Stimulated activated CD8-positive, alpha-beta memory T cell treated with anti-CD3 and anti-CD28 coated beads, Interleukin-12 subunit alpha, Interleukin-12 subunit beta, amount 100 ng/mL, for 4 hours (primary cell): ENCODE data around the gene RFLNA.
"Not testable (repeated sequence)": the region's sequence is repeated elsewhere in the genome, so short reads cannot be mapped to it uniquely, and the experiment has no call there.

Experiments used
- DNase-seq: peaks from one replicate; pipeline ENCODE4 v3.0.0-alpha.2; 2020; ENCODE audit warnings: low read depth

Gene RFLNA

DNA sequence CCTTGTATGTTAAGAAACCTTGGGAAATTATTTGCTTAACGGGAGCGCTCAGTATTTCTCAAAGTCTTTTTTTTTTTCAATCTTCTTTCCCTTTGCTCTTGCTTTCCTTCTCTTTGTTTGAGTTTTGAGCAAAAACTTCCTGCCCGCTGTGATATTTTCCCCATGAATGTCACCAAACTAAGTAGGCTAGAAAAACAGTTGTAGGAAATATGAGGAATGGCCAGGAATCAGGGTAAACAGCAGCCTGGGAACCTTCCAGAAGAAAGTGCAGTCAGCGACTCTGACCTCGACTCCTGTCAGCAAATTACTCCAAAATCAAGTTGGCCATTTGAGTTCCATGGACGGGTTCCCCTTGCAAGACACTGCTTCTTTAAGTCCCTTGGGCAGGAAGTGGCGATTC is 11.6 kb upstream of the RFLNA start:
- no peak for DNase-seq

DNA sequence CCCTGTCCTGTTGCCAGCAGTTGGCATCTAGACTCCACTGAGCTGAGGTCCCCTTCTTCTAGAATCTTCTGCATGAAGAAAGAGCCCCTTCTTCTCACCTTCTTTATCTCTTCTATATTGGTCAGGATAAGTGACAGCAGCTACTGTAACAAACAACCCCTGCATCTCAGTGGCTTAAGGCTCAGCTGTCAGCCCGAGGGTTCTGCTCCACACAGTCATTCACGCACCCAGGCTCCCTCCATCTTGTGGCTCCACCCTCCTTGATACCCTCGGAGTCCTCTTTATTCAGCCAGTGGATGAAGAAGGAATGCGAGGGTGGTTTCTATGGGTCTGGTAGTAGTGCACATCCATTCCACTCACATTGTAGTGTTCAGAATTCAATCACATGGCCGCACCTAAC is 10.5 kb upstream of the RFLNA start:
- DNase-seq = no peak

DNA sequence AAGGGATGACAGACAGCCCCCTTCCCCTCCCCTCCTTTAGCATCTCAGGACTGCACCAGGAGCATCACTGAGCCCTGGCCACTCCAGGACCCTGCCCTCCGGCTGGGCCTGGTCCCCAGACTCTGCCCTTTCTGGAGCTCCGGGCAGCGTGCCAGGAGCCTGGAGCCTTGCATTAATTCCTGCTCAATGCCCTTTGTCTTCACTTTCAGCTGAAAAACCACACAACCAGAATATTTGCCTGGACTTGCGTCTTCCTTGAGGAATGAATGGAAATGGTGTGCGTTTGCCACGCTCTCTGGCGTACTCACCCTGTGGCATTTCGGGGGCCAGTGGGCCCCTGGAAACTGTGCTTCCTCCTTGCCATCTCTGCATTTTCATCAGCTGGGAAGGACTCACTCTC is 8.5 kb upstream of the RFLNA start:
- DNase-seq = no peak

DNA sequence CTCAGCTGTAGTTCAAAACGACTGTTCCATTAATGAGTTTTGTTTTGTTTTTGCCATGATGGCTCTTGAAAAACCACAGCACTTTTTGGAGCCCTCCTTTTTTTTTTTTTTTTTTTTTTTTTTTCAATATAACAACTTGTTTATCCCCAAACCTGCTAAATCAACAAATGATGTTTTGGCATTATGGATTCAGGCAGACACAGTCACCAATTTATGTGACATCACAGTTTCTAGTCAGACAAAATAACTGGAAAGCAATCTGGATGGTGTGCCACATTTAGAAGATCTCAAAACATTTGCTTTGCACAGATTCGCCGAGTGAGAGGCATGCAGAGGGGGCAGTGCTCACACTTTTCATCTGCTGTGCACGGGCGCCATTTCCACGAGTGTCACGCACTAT is 7.9 kb upstream of the RFLNA start:
- DNase-seq = no peak

DNA sequence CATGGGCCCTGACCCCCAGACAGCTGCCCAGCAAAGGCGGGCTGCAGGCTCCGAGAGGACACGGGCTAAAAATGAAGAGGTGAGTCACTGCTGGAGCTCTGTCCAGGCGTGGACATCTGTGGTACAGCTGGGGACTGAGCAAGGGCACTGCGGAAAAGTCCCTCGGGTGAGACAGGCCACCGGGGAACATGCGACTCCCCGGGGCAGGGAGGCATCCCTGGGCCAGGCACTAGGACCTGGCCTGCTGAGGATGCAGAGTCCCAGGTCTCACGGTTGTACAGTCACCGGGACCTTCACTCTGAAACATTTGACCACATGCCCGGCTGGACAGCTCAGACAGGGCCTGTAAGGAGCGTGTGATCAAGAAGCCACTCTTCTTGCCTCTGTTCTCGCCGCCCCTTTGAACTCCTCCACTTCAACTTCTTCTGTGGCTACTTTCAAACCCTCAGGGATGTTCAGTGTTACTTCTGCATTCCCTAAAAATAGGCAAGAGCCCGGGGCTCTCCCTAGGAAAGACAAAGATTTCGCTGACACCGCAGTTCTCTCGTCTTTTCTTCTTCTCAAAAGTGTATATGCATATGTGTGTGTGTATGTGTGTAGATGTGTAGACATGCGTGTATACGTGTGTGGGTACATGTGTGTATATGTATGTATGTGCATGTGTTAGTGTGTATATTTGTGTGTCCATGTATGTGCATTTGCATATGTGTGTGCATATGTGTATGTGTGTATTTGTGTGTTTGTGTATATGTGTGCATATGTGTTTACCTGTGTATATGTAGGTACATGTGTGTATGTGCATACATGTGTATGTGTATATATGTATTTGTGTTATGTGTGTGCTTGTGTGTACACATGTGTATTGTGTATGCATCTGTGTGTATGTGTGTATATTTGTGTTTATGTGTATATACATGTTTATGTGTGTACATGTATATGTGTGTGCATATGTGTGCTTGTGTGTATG is 5.0 kb upstream of the RFLNA start:
- DNase-seq = no peak

DNA sequence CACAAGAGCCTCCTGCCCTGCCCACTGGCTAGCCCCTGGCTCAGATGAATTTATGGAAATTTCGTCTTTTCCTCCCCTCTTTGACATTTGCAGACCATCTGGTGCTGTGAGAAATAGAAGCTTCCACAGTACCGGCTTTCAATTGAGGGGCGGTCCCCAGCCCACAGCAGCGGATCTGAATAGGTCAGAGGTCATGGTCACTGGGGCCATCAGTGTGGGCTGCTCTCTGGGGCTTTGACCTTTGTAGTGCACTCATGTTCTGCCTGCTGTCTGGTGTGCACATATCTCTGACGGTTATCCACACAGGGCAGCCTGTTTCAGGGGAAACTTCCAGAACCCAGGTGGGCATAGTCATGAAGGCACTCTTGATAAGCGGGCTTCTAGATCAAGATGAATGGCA is 2.5 kb upstream of the RFLNA start:
- DNase-seq = no peak

DNA sequence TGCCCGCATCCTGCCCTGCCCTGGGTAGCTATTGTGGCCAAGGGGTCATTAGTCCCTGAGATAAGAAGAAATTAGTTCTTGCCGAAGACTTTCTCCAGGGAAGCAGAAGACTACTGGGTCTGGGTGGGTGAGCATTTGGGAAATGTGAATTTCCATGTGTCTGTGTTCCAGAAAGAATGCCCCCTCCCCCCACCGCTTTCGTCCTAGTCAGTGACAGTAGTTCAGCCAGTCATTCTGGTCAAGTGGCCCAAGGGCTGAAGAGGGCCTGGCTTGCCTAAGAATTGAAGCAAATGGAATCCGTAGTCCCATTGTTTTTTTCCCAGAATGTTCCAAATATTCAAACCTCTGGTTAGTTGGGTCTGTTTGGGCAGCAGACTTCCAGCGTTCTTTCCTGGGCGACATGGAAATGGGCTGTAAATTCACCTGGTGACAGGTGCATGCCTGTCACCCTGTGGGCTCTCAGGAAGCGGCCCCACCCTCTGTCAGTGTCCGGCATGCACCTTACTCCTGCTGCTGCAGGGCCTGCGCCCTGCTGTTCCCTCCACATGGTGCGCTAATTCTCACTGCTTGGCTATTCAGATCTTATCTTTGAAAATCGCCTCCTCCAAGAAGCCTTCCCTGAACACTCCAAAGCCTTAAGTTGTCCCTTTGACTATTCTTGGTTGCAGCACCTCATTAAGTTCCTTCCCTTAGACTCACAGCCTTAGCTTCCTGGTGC is 1.4 kb upstream of the RFLNA start:
- DNase-seq = no peak

DNA sequence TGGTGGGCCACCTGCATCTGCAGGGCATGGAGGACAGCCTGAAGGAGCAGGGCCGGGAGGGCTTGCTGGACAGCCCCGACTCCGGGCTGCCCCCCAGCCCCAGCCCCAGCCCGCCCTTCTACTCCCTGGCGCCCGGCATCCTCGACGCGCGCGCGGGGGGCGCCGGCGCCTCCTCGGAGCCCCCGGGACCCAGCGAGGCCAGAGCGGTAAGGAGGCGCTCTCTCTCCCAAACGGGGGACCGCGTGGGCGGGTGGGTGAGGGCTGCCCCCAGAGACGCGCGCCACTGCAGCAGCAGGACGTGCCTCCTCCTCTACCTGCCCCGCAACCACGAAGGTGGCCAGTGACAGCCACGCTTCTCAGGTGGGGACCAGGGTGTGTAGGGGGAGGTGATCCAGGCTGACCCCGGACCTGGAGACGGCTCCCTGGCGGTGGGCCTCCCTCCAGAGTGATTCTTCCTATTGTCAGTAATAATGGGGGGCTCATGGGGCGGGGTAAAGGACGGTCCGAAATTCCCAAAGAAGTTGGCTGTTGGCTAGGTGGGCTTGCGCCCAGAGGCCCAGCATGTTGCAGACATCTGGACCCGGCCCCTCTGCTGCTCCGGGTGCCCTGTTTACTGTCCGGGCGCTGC is 652 bp downstream of the RFLNA start:
- no peak for DNase-seq

DNA sequence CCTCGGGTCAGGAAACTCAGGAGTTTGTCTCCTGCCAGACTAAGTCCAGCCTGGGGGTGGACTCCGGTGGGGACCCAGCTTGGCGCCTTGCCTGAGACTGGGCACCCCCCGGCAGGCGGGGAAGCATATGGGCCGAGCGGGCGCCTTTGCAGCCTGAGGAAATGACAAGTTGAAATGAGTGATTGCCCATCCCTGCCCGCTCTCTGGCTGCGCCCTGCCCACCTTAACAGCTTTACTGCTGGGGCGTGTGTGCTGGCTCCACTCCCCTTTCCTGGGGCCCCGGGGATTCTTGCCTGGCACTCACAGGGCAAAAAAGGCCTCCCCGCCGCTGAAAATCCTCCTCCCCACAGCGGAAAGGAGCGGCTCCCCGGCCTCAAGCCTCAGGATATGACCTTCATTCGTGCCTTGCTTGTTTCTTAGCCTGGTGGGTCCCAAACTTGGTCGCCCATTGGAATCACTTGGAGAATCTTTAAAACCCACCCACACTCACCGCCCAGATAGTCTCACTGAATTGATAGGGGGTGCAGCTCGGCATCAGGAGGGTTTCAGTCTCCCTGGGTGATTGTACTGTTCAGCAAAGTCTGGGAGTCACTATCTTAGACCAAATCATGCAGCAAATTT is 1.5 kb downstream of the RFLNA start:
- DNase-seq = no peak

DNA sequence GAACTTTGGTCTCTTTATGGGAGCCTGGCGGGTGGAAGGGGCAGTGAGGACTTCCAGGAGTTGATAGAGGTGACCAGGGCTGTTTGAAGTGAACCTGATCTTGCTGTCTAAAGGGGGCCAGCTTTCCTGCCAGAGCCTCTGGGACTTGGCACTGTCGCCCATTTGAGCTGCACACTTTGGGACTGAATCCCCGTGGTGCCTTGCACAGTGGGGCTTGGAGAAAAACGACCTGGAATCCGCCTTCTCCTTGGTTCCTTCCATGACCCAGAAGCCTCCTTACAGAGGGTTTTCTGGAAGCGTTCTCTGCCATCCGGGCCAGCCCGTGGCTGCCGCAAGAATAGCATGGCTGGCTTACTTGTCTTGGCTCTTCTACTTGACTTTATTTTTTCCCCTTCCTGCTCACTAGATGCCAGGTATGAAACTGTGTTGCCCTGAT is 2.0 kb downstream of the RFLNA start:
- no peak for DNase-seq

DNA sequence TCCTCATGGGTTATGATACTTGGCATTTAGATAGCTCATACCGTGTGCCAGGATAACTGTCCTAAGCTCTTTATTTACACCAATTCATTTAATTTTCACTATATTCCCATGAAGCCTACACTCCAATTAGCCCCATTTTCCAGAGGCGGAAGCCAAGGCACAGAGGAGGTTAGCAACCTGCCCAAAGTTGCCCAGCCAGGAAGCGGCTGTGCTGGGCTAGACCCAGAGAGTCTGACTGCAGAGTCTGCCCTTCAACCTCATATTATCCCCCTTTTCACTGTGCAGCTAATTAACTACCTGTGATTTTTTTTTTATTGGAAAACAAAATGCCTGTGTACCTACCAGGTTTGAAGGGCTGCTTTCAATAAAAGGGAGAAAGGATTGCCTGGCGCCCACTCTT is 2.5 kb downstream of the RFLNA start:
- no peak for DNase-seq

DNA sequence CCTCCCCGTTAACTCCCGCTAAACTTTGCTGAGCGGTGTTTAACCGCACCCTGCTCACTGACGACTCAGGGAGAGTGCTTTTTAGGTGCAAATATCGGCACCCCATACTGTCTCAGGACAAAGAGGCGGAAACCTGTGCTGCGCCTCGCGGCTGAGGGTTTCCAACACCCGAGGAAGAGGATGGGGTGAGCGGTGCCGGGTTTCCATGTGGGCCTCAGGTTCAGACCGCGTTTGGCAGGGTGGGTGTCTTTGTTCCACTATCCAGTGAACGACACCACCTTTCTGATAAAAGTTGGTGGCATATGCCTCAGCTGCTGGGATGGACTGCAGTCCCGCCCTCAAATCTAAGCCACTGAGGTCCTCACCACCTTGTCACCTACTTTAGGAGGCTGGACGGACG is 3.0 kb downstream of the RFLNA start:
- no peak for DNase-seq

DNA sequence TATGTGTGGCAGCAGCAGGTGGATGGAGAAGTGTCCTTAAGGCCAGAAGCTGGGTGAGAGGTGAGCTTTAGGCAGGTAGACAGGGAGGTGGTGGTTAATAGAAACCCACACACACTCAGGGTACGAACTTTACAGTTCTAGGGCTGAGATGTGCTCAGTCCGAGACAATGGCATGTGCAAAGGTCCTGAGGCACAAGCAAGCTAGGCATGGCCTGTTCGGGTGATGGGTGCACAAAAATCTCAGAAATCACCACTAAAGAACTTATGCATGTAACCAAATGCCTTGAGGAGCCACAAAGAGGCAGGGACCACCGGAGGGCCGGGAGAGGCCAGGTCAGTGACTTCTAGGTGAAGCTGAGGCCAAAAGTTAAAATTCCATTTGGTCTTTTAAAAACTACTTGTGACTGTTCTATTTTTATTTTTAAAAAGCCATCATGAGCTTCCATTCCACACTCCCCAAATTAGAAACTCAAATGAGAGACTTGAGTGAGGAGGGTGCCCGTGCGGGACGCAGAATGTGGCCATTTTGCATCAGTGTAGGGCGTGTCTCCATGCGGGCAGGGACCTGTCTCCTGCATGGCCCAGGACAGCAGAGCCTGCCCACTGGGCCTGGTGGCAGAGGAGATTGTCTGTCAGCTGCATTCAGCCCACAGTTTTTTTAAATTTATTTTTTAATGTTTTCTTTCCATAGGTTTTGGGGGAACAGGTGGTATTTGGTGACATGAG is 4.0 kb downstream of the RFLNA start:
- no peak for DNase-seq

DNA sequence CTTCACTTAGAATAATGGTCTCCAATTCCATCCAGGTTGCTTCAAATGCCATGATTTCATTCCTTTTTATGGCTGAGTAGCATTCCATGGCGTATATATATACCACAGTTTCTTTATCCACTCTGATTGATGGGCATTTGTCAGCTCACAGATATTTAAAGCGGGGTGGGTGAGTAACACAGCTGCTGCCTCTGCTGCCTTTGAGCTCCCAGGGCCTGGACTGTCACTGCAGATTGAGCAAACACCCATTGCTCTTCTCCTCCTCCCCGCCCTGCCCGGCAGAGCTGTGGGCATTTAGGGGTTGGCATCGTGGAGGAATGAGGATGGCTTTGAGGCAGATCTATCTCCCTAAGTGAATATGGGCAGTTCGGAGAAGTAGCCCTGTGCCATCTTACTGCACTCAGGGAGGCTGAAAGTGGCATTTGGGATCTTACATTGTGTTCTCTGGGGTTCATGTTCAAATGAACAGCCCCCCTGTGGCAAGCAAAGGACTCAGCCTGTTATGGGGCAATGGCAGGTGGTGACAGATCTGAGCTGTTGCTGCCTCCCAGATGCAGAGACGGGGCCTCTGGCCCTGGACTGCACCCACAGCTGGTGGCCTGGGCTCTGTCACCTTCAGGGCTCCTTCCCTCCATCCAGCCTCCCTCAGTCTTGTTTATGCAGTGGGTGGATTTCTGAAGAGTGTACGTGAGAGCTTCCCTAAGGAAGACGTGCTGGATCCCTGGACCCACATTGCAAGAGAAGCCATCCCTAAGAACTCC is 4.9 kb downstream of the RFLNA start:
- no peak for DNase-seq

DNA sequence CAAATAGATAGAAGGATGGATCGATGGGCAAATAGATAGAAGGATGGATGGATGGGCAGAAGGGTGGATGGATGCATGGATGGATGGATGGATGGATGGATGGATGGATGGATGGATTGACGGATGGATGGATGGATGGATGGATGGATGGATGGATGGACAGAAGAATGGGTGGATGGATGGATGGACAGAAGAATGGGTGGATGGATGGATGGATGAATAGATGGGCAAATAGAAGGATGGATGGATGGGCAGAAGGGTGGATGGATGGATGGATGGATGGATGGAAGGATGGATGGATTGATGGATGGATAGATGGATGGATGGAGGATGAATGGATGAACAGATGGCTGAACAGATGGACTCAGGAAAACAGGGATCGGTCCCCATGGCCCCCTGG is 5.8 kb downstream of the RFLNA start:
- DNase-seq = not testable (repeated sequence)

DNA sequence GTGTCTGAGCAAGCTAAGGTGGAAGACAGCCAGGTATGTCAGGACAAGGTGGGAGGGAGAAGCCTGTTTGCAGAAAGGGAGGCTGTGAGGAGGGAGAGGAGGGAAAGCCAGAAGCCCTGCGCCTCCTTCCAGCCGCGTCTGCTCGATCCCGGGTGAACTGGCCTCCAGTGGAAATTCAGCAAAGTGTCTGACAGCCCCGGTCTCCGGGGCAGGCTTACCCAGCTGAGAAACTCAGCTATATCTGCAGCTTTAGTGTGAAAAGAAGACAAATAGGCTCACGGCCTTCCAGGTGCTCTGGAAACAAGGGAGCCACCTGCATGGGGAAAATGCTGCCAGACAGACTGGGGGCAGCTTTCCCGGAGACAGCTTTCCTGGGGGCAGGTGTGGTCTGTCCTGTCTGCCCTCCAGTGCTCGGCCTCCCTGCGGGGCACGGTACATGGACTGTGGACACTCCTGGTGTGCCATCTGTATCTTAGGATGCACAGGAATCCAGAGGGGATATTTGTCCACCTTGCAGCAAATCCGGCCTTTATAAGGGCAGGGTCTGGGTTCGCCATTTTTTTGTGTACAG is 6.3 kb downstream of the RFLNA start:
- no peak for DNase-seq

DNA sequence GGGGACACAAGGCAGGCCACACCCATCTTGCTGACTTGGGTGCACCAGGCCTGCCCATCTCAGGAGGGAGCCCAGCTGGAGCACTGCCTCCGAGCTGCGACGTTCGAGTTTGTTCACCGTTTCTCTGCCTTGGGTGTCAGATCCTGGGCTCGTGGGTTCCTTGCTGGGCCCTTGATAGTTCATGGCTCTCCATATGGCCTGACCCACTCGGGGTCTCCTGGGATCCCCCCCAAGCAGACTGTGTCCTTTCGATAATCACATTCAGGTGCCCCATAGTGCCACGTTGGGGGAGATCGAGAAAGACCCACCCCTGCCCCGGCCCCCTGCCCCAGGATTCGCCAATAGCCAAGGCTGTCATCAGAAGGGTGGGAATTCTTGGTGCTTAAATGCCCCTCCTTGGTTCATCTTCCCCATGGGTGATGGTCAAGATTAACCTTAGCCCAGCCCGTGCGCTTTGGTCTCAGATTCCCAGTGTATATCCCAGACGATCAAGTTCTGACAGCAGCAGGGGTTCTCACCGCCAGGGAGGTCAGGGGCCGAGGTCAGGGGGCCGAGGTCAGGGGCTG is 7.4 kb downstream of the RFLNA start:
- DNase-seq = no peak

DNA sequence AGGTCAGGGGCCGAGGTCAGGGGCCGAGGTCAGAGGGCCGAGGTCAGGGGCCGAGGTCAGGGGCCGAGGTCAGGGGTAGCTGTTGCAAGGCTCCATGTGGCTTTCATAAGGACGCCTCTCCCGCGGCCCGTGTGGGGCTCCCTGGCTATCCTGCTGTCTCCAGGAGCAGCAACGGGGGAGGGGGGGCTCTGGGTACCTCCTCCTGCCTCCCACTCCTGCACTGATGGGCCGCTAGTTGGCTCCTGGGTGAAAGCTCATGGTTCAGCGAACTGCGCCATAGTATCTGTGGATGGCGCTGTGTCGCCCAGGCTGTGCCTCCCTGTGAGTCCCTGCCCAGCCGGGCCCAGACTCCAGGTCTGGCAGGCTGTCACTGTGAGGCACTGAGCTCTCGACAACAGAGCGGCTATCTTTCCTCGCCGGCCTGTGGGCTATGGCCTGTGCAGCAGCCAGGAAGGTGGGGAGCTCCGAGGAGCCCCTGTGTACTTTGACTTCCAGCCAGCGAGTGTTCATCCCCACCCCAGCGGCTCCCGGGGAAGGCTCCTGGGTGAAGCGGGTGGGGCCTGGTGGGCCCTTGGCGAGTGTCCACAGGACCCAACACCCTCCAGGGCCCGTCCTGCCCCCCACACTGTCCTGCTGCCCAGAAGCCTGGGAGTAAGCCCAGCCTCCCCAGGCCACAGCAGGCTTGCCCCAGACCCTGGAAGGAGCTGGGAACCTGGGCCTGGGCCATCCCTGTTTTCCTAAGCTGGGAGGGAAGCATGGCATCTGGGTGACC is 8.1 kb downstream of the RFLNA start:
- DNase-seq = no peak

DNA sequence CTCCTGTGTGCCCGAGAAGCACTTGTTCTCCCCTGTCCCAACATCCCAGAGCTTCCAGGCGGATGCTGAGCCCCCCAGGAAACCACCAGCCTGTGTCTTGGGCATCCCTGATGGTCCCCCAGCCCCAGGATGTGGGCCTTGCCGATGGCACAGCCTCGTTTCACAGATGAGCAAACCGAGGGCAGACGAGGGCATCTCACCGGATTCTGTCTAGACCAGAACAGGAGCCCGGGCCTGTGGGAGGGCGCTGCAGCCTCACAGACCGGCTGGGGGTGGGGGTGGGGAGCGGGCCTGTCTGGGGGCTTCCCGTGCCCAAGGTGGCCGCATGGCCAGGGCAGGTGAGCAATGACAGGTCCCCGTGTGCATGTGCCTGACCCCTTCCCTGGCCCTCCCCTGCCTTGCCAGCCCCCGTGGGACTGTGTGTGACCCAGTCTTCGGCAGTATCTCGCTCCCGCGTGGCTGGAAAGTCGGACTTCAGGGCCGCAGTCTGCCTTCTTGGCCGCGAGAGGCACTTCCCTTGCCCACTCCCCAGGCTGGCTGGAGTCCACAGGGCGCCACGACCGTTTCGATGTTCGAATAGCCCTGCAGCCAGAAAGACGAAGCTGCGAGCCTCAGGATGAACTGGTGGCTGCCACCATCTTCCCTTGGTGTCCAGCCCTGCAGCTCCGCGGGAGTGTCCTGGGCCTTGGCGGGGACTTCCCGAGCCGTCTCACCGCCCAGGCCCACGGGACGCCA is 8.9 kb downstream of the RFLNA start:
- DNase-seq = no peak
